OCI-LY1 (cell line): ENCODE results near the gene NUP54.

Experiments
- EZH2 ChIP-seq: fragments of 200-600 bp; sonication (generic), shearing (Covaris generic); IDR thresholded peaks from 2 replicates; pipeline ENCODE4 v1.8.0; 2017; ENCODE audit warnings: borderline replicate concordance, mixed run types, mild to moderate bottlenecking, antibody characterized with exemption, low read length, moderate library complexity, mixed read lengths
- TF ChIP-seq, protein P1 (sequence below): fragments of 200-600 bp; sonication (generic), shearing (Covaris generic); IDR thresholded peaks from 2 replicates; pipeline ENCODE4 v1.5.1; 2017; ENCODE audit warnings: mild to moderate bottlenecking, antibody characterized with exemption, low read length, moderate library complexity, mixed read lengths

DNA sequence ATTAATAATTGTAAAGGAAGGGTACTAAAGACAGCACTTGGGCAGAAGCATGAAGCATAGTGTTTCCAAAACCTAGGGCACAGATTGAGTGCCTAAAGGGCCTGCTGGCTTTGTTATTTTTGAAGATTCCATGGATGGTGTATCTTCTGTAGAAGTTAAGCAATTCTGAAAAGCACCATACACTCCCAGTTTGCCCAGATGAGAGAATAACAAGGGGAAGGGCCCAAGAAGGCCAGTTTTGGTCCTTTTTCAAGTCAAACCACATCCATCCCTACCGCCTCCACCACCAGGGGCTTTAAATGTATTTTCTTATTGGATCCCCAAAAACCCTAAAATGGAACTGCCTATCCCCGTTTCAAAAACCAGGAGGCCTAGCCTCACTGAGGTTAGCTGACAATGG, 48.2 kb upstream of the NUP54 start:
- TF ChIP-seq, protein P1, sequence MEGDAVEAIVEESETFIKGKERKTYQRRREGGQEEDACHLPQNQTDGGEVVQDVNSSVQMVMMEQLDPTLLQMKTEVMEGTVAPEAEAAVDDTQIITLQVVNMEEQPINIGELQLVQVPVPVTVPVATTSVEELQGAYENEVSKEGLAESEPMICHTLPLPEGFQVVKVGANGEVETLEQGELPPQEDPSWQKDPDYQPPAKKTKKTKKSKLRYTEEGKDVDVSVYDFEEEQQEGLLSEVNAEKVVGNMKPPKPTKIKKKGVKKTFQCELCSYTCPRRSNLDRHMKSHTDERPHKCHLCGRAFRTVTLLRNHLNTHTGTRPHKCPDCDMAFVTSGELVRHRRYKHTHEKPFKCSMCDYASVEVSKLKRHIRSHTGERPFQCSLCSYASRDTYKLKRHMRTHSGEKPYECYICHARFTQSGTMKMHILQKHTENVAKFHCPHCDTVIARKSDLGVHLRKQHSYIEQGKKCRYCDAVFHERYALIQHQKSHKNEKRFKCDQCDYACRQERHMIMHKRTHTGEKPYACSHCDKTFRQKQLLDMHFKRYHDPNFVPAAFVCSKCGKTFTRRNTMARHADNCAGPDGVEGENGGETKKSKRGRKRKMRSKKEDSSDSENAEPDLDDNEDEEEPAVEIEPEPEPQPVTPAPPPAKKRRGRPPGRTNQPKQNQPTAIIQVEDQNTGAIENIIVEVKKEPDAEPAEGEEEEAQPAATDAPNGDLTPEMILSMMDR = no peak
- TF ChIP-seq EZH2 = no peak
